Ramos (cell line): Measurements from ENCODE around the gene COL28A1.

Experiments used
- in situ Hi-C: fragments of 300-500 bp; cut with MboI; formaldehyde crosslinking; loops from one replicate; pipeline ENCODE4 v1.14.3; 2022; ENCODE audit warnings: low sequenced_read_pairs; ENCODE audit not compliant: unreplicated experiment

The COL28A1 gene

GRCh38 chr7:7535691-7536090 lies at the start of gene COL28A1:
TSS of gene COL28A1 (minus strand) at chr7:7535873. CDS start at chr7:7532875, 2,998 bp downstream.
- in situ Hi-C loops: loop anchor here (10.0 to 25.0 kb wide), 2 partner anchors 441 to 573 kb away; no protein-coding TSS in a partner anchor

- in situ Hi-C loops: loop anchor here (25.0 kb wide), 1 partner anchor 628 kb away; no protein-coding TSS in a partner anchor
These were observed 49.0 kb upstream of the COL28A1 start for GRCh38 chr7:7584653-7585052.

- in situ Hi-C loops: loop anchor here (25.0 kb wide), 1 partner anchor 629 kb away; no protein-coding TSS in a partner anchor
These were observed 48.1 kb upstream of the COL28A1 start for GRCh38 chr7:7583731-7584130.

- in situ Hi-C loops: loop anchor here (25.0 kb wide), 1 partner anchor 630 kb away; no protein-coding TSS in a partner anchor
These were observed 46.9 kb upstream of the COL28A1 start for GRCh38 chr7:7582596-7582995.

GRCh38 chr7:7581531-7582179 lies 46.0 kb upstream of the COL28A1 start:
- in situ Hi-C loops: loop anchor here (25.0 kb wide), 1 partner anchor 631 kb away; no protein-coding TSS in a partner anchor

GRCh38 chr7:7579638-7580037 lies 44.0 kb upstream of the COL28A1 start:
- in situ Hi-C loops: loop anchor here (25.0 kb wide), 1 partner anchor 633 kb away; no protein-coding TSS in a partner anchor

- in situ Hi-C loops: loop anchor here (25.0 kb wide), 1 partner anchor 634 kb away; no protein-coding TSS in a partner anchor
These were observed 42.2 kb upstream of the COL28A1 start for GRCh38 chr7:7577888-7578287.

GRCh38 chr7:7576344-7576743 lies 40.7 kb upstream of the COL28A1 start:
- in situ Hi-C loops: loop anchor here (25.0 kb wide), 1 partner anchor 636 kb away; no protein-coding TSS in a partner anchor

- in situ Hi-C loops: no loop called here
These were observed 38.0 kb upstream of the COL28A1 start for GRCh38 chr7:7573701-7574100.

- in situ Hi-C loops: no loop called here
These were observed 34.9 kb upstream of the COL28A1 start for GRCh38 chr7:7570584-7570983.

- in situ Hi-C loops: no loop called here
These were observed 33.9 kb upstream of the COL28A1 start for GRCh38 chr7:7569615-7570014.

GRCh38 chr7:7569081-7569527 lies 33.4 kb upstream of the COL28A1 start:
- in situ Hi-C loops: no loop called here

- in situ Hi-C loops: no loop called here
These were observed 32.9 kb upstream of the COL28A1 start for GRCh38 chr7:7568553-7568952.

- in situ Hi-C loops: no loop called here
These were observed 32.3 kb upstream of the COL28A1 start for GRCh38 chr7:7567898-7568531.

- in situ Hi-C loops: no loop called here
These were observed 31.3 kb upstream of the COL28A1 start, which contains the start of gene MIOS for GRCh38 chr7:7566651-7567611. TSS of gene MIOS (plus strand) at chr7:7566884. CDS start at chr7:7572476, 5,592 bp downstream.

- in situ Hi-C loops: no loop called here
These were observed 30.3 kb upstream of the COL28A1 start for GRCh38 chr7:7565746-7566650.

- in situ Hi-C loops: no loop called here
These were observed 29.5 kb upstream of the COL28A1 start for GRCh38 chr7:7565018-7565680.

GRCh38 chr7:7564323-7564780 lies 28.7 kb upstream of the COL28A1 start:
- in situ Hi-C loops: no loop called here
